SK-N-MC (cell line): Measurements from ENCODE around the gene MSL3.

ENCODE experiments used
- DNase-seq: peaks from one replicate; pipeline ENCODE4 v3.0.0-alpha.2; 2011; ENCODE audit warnings: low read depth, low spot score
- H3K27ac ChIP-seq: fragments of 200-600 bp; sonication (generic); 2 replicates; pipeline ENCODE4 v1.5.1; 2016; ENCODE audit warnings: mixed run types
- H3K36me3 ChIP-seq: fragments of 200-600 bp; sonication (generic); 2 replicates; pipeline ENCODE4 v1.6.1; 2017; ENCODE audit warnings: antibody characterized with exemption, low read length, mixed read lengths; ENCODE audit not compliant: insufficient read depth
- H3K4me3 ChIP-seq: fragments of 200-600 bp; sonication (generic); 2 replicates; pipeline ENCODE4 v1.5.1; 2016
- H3K9ac ChIP-seq: fragments of 200-600 bp; sonication (generic); 2 replicates; pipeline ENCODE4 v1.8.0; 2017; ENCODE audit warnings: mixed run types, mixed read lengths; ENCODE audit not compliant: insufficient read length
- H3K9me3 ChIP-seq: fragments of 200-600 bp; sonication (generic); 2 replicates; pipeline ENCODE4 v1.6.1; 2017; ENCODE audit warnings: low read depth, mild to moderate bottlenecking, antibody characterized with exemption, low read length, moderate library complexity, mixed read lengths
- EZH2 ChIP-seq: fragments of 200-600 bp; sonication (generic); IDR thresholded peaks from one replicate; pipeline ENCODE4 v1.6.1; 2017; ENCODE audit warnings: antibody characterized with exemption
- FOXP2 ChIP-seq: optimal IDR thresholded peaks from 2 replicates; pipeline ENCODE3; 2011; ENCODE audit warnings: mild to moderate bottlenecking, moderate library complexity; ENCODE audit not compliant: insufficient read depth; ENCODE audit errors: extremely low read length, control extremely low read depth
- POLR2AphosphoS5 ChIP-seq: IDR thresholded peaks from 2 replicates; pipeline ENCODE4 v1.6.1; 2012; ENCODE audit warnings: mild to moderate bottlenecking, low read depth, low read length, borderline replicate concordance

MSL3 gene, protein sequence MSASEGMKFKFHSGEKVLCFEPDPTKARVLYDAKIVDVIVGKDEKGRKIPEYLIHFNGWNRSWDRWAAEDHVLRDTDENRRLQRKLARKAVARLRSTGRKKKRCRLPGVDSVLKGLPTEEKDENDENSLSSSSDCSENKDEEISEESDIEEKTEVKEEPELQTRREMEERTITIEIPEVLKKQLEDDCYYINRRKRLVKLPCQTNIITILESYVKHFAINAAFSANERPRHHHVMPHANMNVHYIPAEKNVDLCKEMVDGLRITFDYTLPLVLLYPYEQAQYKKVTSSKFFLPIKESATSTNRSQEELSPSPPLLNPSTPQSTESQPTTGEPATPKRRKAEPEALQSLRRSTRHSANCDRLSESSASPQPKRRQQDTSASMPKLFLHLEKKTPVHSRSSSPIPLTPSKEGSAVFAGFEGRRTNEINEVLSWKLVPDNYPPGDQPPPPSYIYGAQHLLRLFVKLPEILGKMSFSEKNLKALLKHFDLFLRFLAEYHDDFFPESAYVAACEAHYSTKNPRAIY

DNA sequence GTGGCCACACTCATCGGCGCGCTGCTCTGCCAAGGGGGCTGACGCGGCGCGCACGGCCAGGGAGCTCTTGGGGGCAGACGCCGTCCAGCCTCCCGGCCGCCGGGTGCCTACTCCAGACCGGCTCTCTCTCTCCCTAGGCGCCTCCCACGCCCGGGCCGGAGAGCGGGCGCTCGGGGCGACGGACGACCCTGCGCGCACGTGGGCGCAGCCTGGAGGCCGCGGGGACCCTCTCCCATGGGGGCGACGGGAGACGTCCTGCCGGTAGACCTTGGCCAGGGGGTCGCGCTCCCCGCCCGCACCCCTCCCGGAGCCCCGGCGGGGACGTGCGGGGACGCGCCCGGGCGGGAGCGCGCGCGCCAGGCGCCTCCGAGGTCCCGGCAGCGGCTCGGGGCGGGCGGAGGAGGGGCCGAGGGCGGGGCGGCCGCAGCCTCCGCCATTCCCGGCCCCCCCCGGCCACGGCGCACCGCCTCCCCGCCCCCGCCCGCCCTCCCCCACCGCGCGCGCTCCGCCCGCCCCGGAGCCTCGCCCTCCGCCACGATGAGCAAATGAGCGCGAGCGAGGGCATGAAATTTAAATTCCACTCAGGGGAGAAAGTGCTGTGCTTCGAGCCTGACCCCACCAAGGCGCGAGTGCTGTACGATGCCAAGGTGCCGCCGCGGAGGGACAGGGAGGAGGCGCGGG is at the start of gene MSL3:
Gene MSL3, plus strand, starts transcription at position 519 of the 681 bp plus-strand sequence. Its CDS starts 27 bp downstream, at position 546.
- TF ChIP-seq FOXP2 (no peak), POLR2AphosphoS5 (no peak), EZH2 (no peak)
- Histone ChIP-seq H3K9ac (peak within 1 kb of the TSS; percentile 71), H3K4me3 (peak within 1 kb of the TSS; percentile 80), H3K36me3 (peaks cover 5% of the 10 kb centered on the region; the same call in 1 of the 2 replicates), H3K9me3 (no peaks in the 10 kb centered on the region), H3K27ac (no peak within 1 kb of the TSS)
- DNase-seq, result no peak

DNA sequence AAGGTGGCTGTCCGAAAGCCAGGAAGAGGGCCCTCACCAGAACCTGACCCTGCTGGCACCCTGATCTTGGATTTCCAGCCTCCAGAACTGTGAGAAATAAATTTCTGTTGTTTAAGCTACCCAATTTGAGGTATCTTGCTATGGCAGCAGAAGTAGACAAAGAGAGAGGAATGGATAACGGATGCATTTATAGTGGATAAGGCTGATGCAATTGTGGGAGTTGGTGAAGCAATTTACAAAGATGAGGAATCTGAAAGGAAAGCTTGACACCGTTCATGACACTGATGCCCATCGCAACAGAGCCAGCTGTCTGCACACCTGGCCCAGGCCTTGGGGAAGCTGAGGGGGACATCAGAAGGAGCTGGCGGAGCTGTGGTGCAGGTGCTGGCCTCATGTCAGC is 35.7 kb upstream of the MSL3 start:
- Histone ChIP-seq H3K9ac (no peak overlapping the region), H3K9me3 (no peaks in the 10 kb centered on the region), H3K4me3 (no peak overlapping the region), H3K36me3 (no peaks in the 10 kb centered on the region), H3K27ac (no peak overlapping the region)
- no peak for TF ChIP-seq EZH2
- TF ChIP-seq FOXP2, result no peak
- no peak for TF ChIP-seq POLR2AphosphoS5
- DNase-seq, result no peak

DNA sequence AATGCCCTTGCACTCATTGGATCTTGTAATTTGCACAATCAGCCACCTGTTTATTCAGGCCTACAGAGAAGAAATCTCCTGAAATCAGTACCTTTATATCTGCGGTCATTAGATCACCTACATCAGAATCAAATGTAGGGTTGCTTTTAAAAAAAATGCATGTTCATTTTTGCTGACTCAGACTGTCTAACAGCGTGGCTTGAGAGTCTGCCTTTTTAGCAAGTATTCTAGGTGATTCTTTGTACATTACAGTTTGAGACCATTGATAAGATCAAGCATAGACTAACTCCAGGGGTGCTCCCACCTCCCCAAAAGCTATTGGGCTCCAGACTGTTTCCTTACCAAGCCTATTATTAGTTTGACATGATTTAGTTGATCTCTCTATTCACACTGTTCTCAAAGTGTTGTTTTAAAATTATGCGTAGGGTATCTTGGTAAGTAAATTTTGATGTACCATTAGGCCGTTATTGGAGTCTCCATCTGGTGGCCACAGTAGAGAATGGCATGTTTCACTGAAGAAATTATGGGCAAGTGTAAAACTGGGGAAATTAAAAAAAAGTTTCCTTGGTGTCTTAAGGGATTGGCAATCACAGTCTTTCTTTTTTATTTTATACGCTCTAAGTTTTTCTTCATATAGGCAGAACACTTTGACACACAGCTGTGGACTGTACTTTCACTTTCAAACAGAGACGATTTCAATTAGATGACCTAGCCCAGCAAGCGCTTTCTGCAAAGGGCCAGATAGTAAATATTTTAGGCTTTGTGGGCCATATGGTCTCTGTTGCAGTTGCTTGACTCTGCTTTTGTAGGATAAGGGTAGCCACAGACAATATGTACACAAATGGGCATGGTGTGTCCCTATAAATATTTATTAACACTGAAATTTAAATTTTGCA is 33.7 kb upstream of the MSL3 start:
- no peaks in the 10 kb centered on the region for H3K9me3 ChIP-seq
- H3K4me3 ChIP-seq, result no peak overlapping the region
- DNase-seq, result no peak
- H3K9ac ChIP-seq, result no peak overlapping the region
- TF ChIP-seq POLR2AphosphoS5, result no peak
- TF ChIP-seq EZH2, result no peak
- no peak for TF ChIP-seq FOXP2
- no peaks in the 10 kb centered on the region for H3K36me3 ChIP-seq
- H3K27ac ChIP-seq, result no peak overlapping the region

DNA sequence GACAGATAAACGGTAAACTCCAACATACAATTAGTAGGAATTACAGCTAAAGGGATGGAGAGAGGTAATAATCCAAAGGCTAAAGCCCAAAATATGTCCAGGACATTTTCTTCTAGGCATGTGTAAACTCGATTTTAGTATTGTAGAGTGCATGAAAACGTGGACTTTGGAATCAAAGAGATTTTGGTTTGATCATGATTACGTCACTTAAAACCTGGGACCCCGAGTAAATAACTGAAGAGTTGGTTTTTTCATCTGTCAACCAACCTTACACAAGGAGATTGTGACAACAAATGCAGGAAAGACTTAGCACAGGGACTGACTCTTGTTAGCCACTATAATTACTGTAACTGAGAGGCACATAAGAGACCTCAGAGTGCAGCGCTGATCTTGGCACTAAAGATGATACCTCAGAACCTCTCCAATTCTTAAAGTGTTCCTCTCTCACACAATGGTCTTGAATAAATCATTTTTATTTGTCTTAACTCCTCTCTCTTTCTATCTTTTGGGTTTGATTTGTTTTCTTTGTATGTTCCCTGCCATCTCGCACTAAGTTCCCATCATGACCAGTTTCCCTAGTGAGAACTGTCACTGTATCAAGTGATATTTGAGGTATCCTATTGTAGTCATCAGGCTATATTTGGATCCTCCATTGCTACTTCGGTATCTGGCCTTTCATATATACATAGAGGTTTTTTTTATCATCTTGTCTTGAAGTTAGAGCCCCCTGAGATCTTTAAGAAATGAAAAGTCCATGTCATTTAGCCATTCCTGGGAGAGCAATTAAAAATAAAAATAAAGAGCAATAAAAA is 32.2 kb upstream of the MSL3 start:
- no peak for TF ChIP-seq POLR2AphosphoS5
- no peak for TF ChIP-seq EZH2
- no peak for TF ChIP-seq FOXP2
- DNase-seq, result no peak
- no peak overlapping the region for H3K9ac ChIP-seq
- no peaks in the 10 kb centered on the region for H3K9me3 ChIP-seq
- no peak overlapping the region for H3K27ac ChIP-seq
- H3K36me3 ChIP-seq, result no peaks in the 10 kb centered on the region
- H3K4me3 ChIP-seq, result no peak overlapping the region

DNA sequence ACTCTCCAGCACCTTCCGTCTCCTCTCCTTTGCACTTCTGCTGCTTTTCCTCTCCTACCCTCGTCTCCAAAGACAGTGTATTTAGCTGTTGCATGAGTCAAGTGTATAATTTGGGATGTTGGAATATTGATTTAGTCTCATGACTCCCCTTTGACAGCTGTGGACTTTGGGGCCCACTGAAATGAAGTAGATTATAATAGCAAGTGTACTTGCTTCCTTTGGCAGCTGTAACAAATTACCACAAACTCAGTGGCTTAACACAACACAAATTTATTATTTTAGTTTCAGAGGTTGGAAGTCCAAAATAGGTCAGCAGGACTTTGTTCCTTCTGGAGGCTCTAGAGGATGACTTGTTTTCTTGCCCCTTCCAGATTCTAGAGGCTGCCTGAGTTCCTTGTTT is 29.5 kb upstream of the MSL3 start:
- no peak for TF ChIP-seq FOXP2
- no peak for TF ChIP-seq EZH2
- no peak for TF ChIP-seq POLR2AphosphoS5
- no peaks in the 10 kb centered on the region for H3K9me3 ChIP-seq
- H3K36me3 ChIP-seq, result no peaks in the 10 kb centered on the region
- no peak overlapping the region for H3K27ac ChIP-seq
- no peak for DNase-seq
- H3K9ac ChIP-seq, result no peak overlapping the region
- H3K4me3 ChIP-seq, result no peak overlapping the region

DNA sequence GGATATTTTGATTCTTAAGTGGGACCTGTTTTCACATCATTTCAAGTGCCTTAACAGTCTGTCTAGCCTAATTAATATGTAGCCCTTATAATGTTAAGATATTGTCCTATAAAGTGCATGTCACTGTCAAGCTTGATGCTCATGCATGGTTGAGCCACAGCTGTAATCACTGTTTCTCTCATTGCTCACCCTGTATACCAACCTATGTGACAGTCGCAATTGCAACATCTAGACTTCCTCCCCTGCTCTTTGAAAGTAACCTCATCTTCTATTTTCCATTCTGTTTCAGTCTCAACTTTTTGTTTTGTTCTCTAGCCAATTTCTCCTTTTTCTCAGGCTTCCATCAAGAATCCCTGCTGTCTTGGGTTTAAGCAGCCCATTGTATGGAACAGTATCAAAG is 24.4 kb upstream of the MSL3 start:
- Histone ChIP-seq H3K36me3 (no peaks in the 10 kb centered on the region), H3K4me3 (no peak overlapping the region), H3K9ac (no peak overlapping the region), H3K27ac (no peak overlapping the region), H3K9me3 (no peaks in the 10 kb centered on the region)
- no peak for TF ChIP-seq POLR2AphosphoS5
- TF ChIP-seq FOXP2, result no peak
- DNase-seq, result no peak

DNA sequence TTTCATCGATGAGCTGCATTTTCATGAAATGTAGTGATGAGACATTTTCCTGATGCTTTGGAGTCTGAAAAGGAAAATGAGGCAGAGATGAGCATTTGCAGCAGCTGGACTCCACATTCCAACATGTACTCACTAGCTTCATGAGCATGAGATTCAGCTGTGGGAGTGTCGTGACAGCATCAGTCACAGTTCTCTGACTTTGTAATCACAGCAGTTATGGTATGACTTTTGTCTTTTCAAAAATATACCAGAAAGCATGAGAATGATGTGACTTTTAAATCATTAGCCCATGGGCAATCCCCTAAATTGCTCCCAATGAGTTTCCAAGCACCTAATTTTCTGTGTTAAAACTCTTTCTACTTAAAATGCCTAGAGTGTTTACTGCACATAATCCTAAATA is 18.3 kb upstream of the MSL3 start:
- TF ChIP-seq FOXP2, result no peak
- TF ChIP-seq POLR2AphosphoS5, result no peak
- no peak for TF ChIP-seq EZH2
- H3K27ac ChIP-seq, result no peak overlapping the region
- H3K9ac ChIP-seq, result no peak overlapping the region
- no peak overlapping the region for H3K4me3 ChIP-seq
- DNase-seq, result no peak
- no peaks in the 10 kb centered on the region for H3K9me3 ChIP-seq
- H3K36me3 ChIP-seq, result no peaks in the 10 kb centered on the region

DNA sequence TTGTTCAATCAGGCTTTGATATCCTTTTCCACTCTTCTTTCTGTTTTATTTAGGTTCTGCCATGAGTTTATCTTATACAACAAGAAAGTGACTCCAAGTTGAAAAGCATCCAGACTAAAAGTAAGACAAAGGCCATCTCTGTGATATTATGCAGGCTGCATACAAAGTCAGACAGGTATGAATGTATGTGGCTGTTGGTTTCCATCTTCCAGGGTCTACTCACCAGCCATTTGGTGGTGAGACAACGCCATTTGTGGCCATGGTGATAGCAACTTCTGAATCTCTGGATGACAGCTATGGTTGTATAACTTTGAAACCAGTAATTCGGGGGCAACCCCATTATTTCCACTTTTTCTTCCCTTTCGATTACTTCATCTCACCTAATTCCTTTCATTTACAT is 17.2 kb upstream of the MSL3 start:
- Histone ChIP-seq H3K9ac (no peak overlapping the region), H3K27ac (no peak overlapping the region)

More for the DNA sequence above, 17.2 kb upstream of the MSL3 start:
- Histone ChIP-seq H3K36me3 (no peaks in the 10 kb centered on the region), H3K9me3 (no peaks in the 10 kb centered on the region), H3K4me3 (no peak overlapping the region)
- no peak for TF ChIP-seq POLR2AphosphoS5
- TF ChIP-seq EZH2, result no peak
- no peak for TF ChIP-seq FOXP2
- DNase-seq, result no peak
